H7 (cell line): Measurements from ENCODE around the gene ESPNL. TPM values are rescaled to one million over a fixed set of nuclear protein-coding genes. Genes with fewer than 3 reads are reported as not detected.

Source experiments
- DNase-seq: peaks from one replicate; pipeline ENCODE4 v3.0.0; 2012
- H3K27me3 ChIP-seq: 2 replicates; pipeline ENCODE4 v1.6.0; 2011; ENCODE audit warnings: mild to moderate bottlenecking, low read length; ENCODE audit not compliant: control insufficient read depth, insufficient read depth
- H3K36me3 ChIP-seq: replicated peaks from 2 replicates; pipeline ENCODE4 v1.5.1; 2011; ENCODE audit warnings: low read length; ENCODE audit not compliant: control insufficient read depth, insufficient read depth
- H3K4me3 ChIP-seq: 2 replicates; pipeline ENCODE4 v1.5.1; 2011; ENCODE audit warnings: low read depth, mild to moderate bottlenecking, control low read depth, low read length, moderate library complexity; ENCODE audit not compliant: insufficient read depth
- total RNA-seq: library from RNA; depleted of rRNA; stranded (reverse); fragments of >200 nt; shearing (Covaris generic); gene quantifications from 2 replicates; pipeline ENCODE4 v1.2.3, GENCODE V29; 2014

ESPNL gene
- total RNA-seq, 1 experiment from 2014 or later, result 1.5 TPM

- H3K36me3 ChIP-seq, result no peaks in the 10 kb centered on the region
- no peak for DNase-seq
- H3K27me3 ChIP-seq, result no peaks in the 10 kb centered on the region
- H3K4me3 ChIP-seq, result no peak overlapping the region
These were observed 23.9 kb downstream of the ESPNL start for GRCh38 chr2:238123991-238124470.

GRCh38 chr2:238124488-238125126, 24.5 kb downstream of the ESPNL start:
- no peak for DNase-seq
- H3K36me3 ChIP-seq, result no peaks in the 10 kb centered on the region
- no peaks in the 10 kb centered on the region for H3K27me3 ChIP-seq
- no peak overlapping the region for H3K4me3 ChIP-seq

GRCh38 chr2:238125127-238125885, 25.2 kb downstream of the ESPNL start:
- no peak for DNase-seq
- no peaks in the 10 kb centered on the region for H3K36me3 ChIP-seq
- H3K27me3 ChIP-seq, result no peaks in the 10 kb centered on the region
- no peak overlapping the region for H3K4me3 ChIP-seq

- no peak for DNase-seq
- no peak overlapping the region for H3K4me3 ChIP-seq
These were observed 26.2 kb downstream of the ESPNL start for GRCh38 chr2:238126338-238126737.

DNA sequence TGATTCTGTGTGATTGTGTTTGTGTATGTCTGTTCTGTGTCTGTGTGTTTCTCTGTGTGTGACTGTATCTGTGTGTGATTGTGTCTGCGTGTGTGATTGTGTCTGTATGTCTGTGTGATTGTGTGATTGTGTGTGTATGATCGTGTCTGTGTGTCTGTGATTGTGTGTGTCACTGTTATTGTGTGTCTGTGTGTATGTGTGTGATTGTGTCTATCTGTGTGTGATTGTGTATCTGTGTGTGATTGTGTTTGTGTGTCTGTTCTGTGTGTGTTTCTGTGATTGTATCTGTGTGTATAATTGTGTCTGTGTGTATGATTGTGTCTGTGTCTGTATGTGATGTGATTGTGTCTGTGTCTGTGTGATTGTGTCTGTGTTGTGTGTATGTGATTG, 26.6 kb downstream of the ESPNL start:
- no peak for DNase-seq
- Histone ChIP-seq H3K4me3 (no peak overlapping the region), H3K36me3 (no peaks in the 10 kb centered on the region), H3K27me3 (no peaks in the 10 kb centered on the region)

More at GRCh38 chr2:238126338-238126737, 26.2 kb downstream of the ESPNL start:
- H3K36me3 ChIP-seq, result no peaks in the 10 kb centered on the region
- H3K27me3 ChIP-seq, result no peaks in the 10 kb centered on the region

GRCh38 chr2:238127165-238128060, 27.3 kb downstream of the ESPNL start:
- DNase-seq, result peak; percentile 87
- no peaks in the 10 kb centered on the region for H3K27me3 ChIP-seq
- no peaks in the 10 kb centered on the region for H3K36me3 ChIP-seq
- H3K4me3 ChIP-seq, result no peak overlapping the region

DNA sequence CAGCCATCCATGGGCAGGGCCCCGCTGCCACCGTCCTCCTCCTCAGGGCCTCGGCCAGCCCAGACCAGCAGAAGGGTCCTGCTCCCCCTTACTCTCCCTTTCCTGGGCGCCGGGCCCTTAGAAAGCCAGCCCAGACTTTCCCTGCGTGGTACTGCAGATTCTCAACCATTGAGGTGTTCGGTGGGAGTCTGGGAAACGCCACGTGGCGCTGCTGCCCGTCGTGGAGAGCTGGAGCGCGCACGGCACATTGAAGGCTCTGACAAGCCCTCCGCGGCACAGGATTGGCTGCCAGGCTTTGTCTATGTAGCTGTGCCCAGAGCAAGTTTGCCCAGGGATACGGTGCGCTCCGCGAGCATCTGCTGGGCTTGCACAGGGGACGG, 27.9 kb downstream of the ESPNL start:
- no peaks in the 10 kb centered on the region for H3K36me3 ChIP-seq
- no peaks in the 10 kb centered on the region for H3K27me3 ChIP-seq
- no peak overlapping the region; the same call in 1 of the 2 replicates for H3K4me3 ChIP-seq
- no peak for DNase-seq

- Histone ChIP-seq H3K36me3 (no peaks in the 10 kb centered on the region), H3K27me3 (no peaks in the 10 kb centered on the region), H3K4me3 (no peak overlapping the region; the same call in 1 of the 2 replicates)
- DNase-seq, result peak; percentile 96
These were observed 28.4 kb downstream of the ESPNL start for GRCh38 chr2:238128534-238129001.

GRCh38 chr2:238129166-238130010, 29.2 kb downstream of the ESPNL start:
- DNase-seq, result no peak
- H3K4me3 ChIP-seq, result no peak overlapping the region
- no peaks in the 10 kb centered on the region for H3K36me3 ChIP-seq
- H3K27me3 ChIP-seq, result no peaks in the 10 kb centered on the region

DNA sequence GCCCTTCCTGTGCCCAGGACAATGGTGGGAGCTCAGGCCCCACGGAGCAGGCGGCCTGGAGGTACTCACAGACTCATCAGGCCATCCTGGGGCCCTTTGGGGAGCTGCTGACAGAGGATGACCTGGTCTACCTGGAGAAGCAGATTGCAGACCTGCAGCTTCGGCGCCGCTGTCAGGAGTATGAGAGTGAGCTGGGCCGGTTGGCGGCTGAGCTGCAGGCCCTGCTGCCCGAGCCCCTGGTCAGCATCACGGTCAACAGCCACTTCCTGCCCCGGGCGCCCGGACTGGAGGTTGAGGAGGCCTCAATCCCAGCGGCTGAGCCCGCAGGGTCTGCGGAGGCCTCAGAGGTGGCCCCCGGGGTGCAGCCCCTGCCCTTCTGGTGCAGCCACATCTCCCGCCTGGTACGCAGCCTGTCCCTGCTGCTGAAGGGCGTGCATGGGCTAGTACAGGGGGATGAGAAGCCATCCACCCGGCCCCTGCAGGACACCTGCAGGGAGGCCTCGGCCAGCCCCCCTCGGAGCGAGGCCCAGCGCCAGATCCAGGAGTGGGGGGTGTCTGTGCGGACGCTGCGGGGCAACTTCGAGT, 30.1 kb downstream of the ESPNL start:
- no peak overlapping the region for H3K4me3 ChIP-seq
- no peaks in the 10 kb centered on the region for H3K36me3 ChIP-seq
- DNase-seq, result no peak
- H3K27me3 ChIP-seq, result no peaks in the 10 kb centered on the region

GRCh38 chr2:238130696-238131628, 30.8 kb downstream of the ESPNL start:
- H3K4me3 ChIP-seq, result no peak overlapping the region
- DNase-seq, result no peak
- no peaks in the 10 kb centered on the region for H3K27me3 ChIP-seq
- H3K36me3 ChIP-seq, result no peaks in the 10 kb centered on the region

GRCh38 chr2:238131761-238132462, 31.8 kb downstream of the ESPNL start:
- Histone ChIP-seq H3K4me3 (no peak overlapping the region), H3K36me3 (no peaks in the 10 kb centered on the region), H3K27me3 (no peaks in the 10 kb centered on the region)
- no peak for DNase-seq
